ENCODE data around the gene TES.
"Not testable (repeated sequence)": the region's sequence is repeated elsewhere in the genome, so short reads cannot be mapped to it uniquely, and the experiment has no call there.

TES gene

DNA sequence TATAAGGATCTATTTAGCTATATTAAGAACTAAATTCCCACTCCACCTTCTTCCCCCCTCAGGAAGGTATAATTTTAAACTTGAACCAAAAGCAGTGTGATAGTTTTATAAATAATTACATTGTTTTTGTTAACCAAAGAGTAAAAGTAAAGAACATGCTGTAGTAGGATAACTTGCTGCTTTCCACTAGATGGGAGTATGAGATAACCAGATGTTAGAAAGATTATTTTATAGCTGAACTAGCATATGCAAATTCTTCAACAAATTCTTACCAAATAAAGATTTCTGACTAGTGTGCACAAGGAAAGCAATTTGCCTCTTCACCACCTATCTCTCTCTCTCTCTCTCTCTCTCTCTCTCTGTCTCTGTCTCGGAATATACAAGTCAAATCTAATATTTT is 31.8 kb downstream of the TES start:
- TF ChIP-seq, protein P1, sequence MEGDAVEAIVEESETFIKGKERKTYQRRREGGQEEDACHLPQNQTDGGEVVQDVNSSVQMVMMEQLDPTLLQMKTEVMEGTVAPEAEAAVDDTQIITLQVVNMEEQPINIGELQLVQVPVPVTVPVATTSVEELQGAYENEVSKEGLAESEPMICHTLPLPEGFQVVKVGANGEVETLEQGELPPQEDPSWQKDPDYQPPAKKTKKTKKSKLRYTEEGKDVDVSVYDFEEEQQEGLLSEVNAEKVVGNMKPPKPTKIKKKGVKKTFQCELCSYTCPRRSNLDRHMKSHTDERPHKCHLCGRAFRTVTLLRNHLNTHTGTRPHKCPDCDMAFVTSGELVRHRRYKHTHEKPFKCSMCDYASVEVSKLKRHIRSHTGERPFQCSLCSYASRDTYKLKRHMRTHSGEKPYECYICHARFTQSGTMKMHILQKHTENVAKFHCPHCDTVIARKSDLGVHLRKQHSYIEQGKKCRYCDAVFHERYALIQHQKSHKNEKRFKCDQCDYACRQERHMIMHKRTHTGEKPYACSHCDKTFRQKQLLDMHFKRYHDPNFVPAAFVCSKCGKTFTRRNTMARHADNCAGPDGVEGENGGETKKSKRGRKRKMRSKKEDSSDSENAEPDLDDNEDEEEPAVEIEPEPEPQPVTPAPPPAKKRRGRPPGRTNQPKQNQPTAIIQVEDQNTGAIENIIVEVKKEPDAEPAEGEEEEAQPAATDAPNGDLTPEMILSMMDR (IDR thresholded peaks at IDR 0.05; ENCODE audit: low read depth, low read length): no peak
- no peak overlapping the region for H3K4me3 ChIP-seq (ENCODE audit: low read depth, low read length)

DNA sequence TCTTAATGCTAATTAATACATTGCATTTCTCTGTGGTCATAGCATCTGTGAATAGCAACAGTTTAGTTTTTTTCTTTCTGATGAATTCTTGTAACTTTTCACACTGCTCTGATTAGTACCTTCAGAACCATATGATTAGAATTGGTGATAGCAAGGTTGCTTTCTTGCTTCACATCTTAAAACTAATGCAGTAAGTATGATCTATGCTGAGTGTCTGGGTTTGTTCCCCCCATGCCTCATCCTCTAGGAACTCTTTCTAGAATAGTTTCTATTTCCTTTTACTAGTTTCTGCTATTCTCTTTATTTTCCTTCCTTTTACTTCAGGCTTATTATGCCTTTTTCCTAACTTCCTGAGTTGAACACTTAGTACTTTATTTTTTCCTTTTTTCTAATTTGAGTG is 32.4 kb downstream of the TES start:
- H3K4me3 ChIP-seq (ENCODE audit: low read depth, low read length): no peak overlapping the region
- TF ChIP-seq, protein P1 (IDR thresholded peaks at IDR 0.05; ENCODE audit: low read depth, low read length): no peak

DNA sequence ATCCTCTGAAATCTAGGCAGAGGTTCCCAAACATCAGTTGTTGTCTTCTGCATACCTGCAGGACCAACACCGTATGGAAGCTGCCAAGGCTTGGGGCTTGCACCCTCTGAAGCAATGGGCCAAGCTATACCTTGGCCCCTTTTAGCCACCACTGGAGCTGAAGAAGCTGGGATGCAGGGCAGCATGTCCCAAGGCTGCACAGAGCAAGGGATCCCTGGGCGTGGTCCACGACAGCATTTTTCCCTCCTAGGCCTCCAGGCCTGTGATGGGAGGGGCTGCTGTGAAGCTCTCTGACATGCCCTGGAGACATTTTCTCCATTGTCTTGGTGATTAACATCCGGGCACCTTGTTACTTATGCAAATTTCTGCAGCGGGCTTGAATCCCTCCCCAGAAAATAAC is 34.5 kb downstream of the TES start:
- H3K4me3 ChIP-seq (ENCODE audit: low read depth, low read length): not testable (repeated sequence)

DNA sequence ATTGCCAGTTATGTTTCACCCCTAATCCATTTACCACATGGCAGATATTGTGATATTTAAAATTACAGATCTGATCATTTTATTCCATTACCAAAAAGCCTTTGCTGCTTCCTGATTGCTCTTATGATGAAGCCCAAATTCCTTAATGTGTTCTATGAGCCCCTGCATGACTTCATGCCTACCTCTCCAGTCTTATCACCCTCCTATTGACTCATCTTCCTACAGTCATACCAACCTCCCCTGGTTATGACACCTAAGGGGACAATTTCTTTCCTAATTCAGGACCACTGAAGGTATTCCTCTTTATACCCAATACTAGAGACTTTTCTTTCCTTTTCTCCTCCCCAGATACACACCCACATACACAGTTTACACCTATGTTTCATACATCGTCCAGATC is 36.0 kb downstream of the TES start:
- H3K4me3 ChIP-seq (ENCODE audit: low read depth, low read length): no peak overlapping the region
- TF ChIP-seq, protein P1 (IDR thresholded peaks at IDR 0.05; ENCODE audit: low read depth, low read length): no peak

DNA sequence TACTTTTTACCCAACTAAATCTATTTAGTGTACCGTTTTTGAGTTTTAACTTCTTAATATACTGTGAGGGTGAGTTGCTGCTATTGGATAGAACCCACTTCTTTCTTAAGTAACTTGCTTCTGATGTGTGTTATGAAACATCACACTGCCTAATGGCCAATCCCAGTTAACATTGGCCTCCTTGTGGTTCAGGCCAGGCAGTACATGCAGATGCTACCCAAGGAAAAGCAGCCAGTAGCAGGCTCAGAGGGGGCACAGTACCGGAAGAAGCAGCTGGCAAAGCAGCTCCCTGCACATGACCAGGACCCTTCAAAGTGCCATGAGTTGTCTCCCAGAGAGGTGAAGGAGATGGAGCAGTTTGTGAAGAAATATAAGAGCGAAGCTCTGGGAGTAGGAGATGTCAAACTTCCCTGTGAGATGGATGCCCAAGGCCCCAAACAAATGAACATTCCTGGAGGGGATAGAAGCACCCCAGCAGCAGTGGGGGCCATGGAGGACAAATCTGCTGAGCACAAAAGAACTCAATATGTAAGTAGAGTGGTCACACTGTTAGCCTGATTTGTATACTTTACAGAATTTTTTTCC is 39.7 kb downstream of the TES start:
- TF ChIP-seq, protein P1 (IDR thresholded peaks at IDR 0.05; ENCODE audit: low read depth, low read length): peak; percentile 63

DNA sequence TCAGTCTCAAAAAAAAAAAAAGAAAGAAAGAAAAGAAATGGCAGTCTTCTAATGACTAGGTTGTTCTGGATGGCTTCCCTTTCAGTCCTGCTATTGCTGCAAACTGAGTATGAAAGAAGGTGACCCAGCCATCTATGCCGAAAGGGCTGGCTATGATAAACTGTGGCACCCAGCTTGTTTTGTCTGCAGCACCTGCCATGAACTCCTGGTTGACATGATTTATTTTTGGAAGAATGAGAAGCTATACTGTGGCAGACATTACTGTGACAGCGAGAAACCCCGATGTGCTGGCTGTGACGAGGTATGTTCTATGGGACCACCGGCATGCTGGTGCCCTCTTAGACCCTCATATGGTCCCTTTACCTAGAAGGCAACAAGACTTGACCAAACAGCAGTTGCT is 41.3 kb downstream of the TES start:
- TF ChIP-seq, protein P1 (IDR thresholded peaks at IDR 0.05; ENCODE audit: low read depth, low read length): no peak
- H3K4me3 ChIP-seq (ENCODE audit: low read depth, low read length): no peak overlapping the region

More for the DNA sequence above, 39.7 kb downstream of the TES start:
- no peak overlapping the region for H3K4me3 ChIP-seq (ENCODE audit: low read depth, low read length)

DNA sequence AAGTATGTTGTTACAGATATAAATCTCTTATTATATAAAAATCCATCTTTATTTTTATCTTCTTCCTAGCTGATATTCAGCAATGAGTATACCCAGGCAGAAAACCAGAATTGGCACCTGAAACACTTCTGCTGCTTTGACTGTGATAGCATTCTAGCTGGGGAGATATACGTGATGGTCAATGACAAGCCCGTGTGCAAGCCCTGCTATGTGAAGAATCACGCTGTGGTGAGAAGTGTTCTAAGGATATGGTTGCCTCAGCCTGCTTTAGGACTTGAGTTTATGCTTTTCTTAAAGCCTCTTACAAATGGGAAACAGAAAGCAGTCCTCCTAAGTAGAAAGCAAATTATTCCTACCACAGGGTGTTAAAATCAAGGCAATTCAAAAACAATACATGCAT is 41.9 kb downstream of the TES start:
- H3K4me3 ChIP-seq (ENCODE audit: low read depth, low read length): no peak overlapping the region
- TF ChIP-seq, protein P1 (IDR thresholded peaks at IDR 0.05; ENCODE audit: low read depth, low read length): no peak

DNA sequence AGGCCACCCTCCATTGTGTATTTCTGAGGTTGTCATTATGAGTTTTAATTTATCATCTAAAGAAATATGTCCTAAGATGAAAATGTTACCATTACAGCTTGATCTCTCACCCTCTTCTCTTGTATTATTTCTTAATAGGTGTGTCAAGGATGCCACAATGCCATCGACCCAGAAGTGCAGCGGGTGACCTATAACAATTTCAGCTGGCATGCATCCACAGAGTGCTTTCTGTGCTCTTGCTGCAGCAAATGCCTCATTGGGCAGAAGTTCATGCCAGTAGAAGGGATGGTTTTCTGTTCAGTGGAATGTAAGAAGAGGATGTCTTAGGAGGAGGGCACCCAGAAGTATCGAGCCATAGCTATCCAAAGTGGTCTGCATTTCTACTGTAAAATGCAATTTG is 46.8 kb downstream of the TES start:
- TF ChIP-seq, protein P1 (IDR thresholded peaks at IDR 0.05; ENCODE audit: low read depth, low read length): no peak

More for the DNA sequence above, 46.8 kb downstream of the TES start:
- H3K4me3 ChIP-seq (ENCODE audit: low read depth, low read length): no peak overlapping the region

Measured in WI38 (cell line).